Measurements from ENCODE around the gene SMIM1. TPM values are rescaled to one million over a fixed set of nuclear protein-coding genes. Genes with fewer than 3 reads are reported as not detected.

The SMIM1 gene
- total RNA-seq, 1 donor from 2014 or later: 3.6 TPM

DNA sequence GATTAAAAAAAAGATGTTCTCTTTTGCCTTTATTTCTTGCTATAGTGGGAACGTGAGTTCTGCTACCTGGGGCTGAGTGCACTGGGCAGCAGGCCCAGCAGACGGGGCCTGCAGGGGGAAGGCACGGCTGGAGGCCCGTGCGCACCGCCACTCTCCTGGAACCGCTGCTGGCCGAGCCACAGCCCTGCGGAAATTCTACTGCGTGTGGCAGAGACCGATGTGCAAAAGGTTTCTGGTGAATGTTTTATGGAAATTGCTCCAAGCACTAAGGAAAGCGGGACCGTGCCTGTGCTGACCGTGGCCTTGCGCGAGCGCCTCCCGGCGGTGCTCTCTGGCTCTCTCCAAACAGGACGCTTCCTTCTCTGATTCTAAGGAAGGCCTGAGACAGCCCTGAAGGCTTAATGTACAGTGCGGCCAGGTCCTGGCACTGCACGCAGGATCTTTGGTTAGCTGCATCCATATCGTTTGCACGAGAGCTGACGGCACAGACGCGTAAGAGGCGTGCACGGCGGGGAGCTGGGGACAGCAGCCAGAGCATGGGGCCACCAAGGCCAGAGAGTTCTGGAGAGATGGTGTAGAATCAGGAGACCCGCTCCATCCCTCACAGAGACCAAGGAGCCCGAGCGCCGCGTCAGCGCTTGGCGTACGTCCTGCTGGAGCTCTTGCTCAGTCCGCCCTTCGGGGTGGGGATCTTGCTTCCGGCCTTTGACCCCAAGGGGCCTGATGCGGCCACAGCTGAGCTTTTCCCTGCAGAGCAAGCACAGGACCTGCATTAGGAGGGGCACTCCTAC lies 42.4 kb downstream of the SMIM1 start:
- DNase-seq (ENCODE audit: low read depth): no peak
- H3K4me3 ChIP-seq (ENCODE audit: low read depth, low read length): no peak overlapping the region
- TF ChIP-seq, protein P1, sequence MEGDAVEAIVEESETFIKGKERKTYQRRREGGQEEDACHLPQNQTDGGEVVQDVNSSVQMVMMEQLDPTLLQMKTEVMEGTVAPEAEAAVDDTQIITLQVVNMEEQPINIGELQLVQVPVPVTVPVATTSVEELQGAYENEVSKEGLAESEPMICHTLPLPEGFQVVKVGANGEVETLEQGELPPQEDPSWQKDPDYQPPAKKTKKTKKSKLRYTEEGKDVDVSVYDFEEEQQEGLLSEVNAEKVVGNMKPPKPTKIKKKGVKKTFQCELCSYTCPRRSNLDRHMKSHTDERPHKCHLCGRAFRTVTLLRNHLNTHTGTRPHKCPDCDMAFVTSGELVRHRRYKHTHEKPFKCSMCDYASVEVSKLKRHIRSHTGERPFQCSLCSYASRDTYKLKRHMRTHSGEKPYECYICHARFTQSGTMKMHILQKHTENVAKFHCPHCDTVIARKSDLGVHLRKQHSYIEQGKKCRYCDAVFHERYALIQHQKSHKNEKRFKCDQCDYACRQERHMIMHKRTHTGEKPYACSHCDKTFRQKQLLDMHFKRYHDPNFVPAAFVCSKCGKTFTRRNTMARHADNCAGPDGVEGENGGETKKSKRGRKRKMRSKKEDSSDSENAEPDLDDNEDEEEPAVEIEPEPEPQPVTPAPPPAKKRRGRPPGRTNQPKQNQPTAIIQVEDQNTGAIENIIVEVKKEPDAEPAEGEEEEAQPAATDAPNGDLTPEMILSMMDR (conservative IDR thresholded peaks at IDR 0.05; ENCODE audit: low read depth, low read length): no peak

DNA sequence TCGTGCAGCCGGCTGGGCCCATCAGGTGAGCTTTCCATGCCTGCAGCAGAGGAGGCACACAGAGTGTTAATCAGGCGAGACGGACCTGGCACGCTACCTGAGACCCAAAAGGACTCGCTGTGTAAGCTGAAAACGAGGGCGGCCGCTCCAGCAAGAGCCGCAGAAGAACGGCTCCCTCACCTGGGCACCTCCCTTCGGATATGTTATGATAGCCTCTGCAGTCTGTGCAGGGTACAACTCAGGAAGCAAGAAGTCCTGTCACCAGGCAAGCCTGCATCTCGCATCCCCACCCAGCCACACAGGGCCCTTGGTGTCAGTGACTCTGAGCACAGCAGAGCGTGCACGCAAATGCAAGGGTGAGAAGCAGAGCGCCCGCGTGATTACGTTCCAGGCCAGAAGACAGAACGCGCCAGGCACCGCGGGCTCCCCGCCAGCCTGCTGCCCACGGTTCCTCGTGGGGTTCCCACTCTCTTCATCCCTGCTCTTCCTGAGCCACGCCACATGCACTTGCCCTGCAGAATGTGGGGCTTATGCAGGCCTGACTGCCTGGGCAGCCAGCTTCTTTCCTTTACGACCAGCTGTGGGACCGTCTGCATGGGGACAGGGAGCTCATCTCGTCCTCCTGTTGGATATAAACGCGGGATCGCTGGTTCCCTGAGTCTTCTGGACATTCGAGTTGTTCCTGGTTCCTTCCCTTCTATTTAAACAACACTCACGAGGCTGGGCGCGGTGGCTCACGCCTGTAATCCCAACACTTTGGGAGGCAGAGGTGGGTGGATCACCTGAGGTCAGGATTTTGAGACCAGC lies 44.0 kb downstream of the SMIM1 start:
- no peak overlapping the region for H3K4me3 ChIP-seq (ENCODE audit: low read depth, low read length)
- TF ChIP-seq, protein P1 (conservative IDR thresholded peaks at IDR 0.05; ENCODE audit: low read depth, low read length): no peak
- DNase-seq (ENCODE audit: low read depth): no peak

DNA sequence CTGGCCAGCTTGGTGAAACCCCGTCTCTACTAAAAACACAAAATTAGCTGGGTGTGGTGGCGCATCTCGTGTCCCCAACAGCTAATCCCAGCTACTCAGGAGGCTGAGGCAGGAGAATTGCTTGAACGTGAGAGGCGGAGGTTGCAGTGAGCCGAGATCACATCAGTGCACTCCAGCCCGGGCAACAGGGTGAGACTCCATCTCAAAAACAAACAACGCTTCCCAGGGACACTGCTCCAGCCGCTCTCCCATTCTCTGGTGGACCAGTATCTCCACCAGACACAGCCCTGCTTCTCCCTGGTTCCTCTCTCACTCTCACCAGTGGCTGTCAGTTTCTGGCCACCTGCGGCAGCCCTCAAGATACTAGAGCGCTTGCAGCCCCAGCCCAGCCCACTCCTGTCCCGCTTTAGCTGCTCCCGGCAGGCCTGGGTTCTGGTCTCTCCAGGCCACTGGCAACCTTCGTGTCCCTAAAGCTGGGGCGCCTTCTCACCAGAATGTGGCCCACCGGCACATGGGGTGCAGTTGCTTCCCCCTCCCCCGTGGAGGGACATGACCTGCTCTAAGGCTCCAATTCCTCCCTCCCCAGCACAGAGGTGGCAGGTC lies 44.7 kb downstream of the SMIM1 start:
- no peak overlapping the region for H3K4me3 ChIP-seq (ENCODE audit: low read depth, low read length)
- TF ChIP-seq, protein P1 (conservative IDR thresholded peaks at IDR 0.05; ENCODE audit: low read depth, low read length): no peak
- no peak for DNase-seq (ENCODE audit: low read depth)

DNA sequence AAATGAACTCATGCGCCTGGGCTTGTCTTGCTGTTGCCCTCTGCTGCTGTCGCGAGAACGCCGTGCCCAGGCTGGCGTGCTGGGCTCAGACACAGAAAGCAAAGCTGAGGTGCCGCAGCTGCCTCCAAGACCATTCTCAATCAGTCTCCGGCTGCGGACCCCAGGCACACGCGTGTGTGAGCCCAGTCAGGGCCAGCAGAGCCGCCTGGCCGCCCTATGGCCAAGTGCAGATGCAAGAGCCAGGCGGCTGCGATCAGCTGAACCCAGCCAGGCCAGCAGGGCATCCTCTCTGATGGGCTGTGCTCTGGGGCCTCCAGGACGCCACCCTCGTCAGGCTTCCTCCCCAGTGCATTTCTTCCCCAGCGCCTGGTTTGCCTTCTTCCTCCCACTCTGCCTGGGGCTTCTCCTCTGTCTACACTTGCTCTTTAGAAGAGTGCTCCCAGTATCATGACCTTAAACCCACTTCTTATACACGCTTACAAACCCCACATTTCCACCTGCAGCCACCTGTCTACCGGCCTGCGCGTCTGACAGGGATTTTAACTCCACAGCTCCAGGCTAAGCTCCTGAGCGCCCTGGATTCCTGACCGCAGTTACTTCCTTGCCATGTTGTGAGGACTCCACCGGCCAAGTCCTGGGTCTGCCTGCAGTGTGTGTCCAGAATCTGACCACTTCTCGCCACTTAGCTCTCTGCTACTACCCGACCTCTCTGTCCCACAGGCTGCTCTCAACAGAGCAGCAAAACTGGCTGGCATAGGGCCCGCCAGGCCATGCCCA lies 45.5 kb downstream of the SMIM1 start:
- no peak overlapping the region for H3K4me3 ChIP-seq (ENCODE audit: low read depth, low read length)
- TF ChIP-seq, protein P1 (conservative IDR thresholded peaks at IDR 0.05; ENCODE audit: low read depth, low read length): no peak
- DNase-seq (ENCODE audit: low read depth): no peak

DNA sequence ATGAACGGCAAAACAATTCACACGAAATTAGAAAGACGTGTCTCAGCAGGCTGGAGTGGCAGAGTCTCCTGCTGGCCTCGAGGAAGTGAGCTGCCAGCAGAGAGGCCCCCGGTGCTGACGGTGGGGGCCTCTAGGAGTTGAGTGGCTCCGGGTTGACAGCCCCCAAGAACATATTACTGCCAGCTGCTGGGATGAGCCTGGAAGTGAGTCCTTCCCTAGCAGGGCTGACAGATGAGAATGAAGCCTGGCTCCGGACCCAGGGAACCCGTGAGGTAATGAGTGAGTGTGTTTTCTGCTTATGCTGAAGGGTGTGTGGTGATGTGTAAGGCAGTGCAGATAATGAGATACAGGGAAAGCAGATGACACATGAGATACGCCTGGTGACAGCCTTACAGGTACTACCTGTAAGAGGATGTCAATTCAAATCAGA lies 47.2 kb downstream of the SMIM1 start:
- no peak overlapping the region for H3K4me3 ChIP-seq (ENCODE audit: low read depth, low read length)
- TF ChIP-seq, protein P1 (conservative IDR thresholded peaks at IDR 0.05; ENCODE audit: low read depth, low read length): no peak
- DNase-seq (ENCODE audit: low read depth): no peak

DNA sequence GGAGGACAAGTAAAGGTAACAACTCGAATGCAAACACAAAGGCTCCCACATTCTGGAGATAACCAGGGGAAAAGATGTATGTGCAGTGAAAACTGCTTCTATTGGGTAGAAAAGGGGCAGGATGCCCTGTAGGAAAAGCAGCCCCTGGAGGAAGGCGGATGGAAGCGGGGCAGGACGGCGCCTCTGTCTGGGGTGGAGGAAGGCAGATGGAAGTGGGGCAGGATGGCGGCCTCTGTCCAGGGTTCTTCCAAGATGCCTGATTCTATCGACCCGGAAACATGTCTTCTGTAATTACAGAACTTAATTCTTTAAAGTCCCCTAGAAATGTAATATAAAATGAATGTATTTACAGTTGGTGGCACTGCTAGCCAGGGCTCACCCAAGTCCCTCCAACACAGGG lies 47.8 kb downstream of the SMIM1 start:
- TF ChIP-seq, protein P1 (conservative IDR thresholded peaks at IDR 0.05; ENCODE audit: low read depth, low read length): no peak
- no peak overlapping the region for H3K4me3 ChIP-seq (ENCODE audit: low read depth, low read length)
- DNase-seq (ENCODE audit: low read depth): no peak

All from epithelial cell of proximal tubule (primary cell).